Ishikawa (cell line): ENCODE data around the gene EVA1A.

ENCODE experiments used
- CEBPB ChIP-seq: IDR thresholded peaks from 2 replicates; pipeline ENCODE4 v1.6.1; 2012
- CREB1 ChIP-seq: IDR thresholded peaks from 2 replicates; pipeline ENCODE4 v1.6.1; 2012; ENCODE audit warnings: low read depth
- EGR1 ChIP-seq: IDR thresholded peaks from 2 replicates; pipeline ENCODE4 v1.6.1; 2012
- EP300 ChIP-seq: IDR thresholded peaks from 2 replicates; pipeline ENCODE4 v1.6.1; 2012; ENCODE audit warnings: borderline replicate concordance
- FOXM1 ChIP-seq: IDR thresholded peaks from 2 replicates; pipeline ENCODE4 v1.6.1; 2012; ENCODE audit warnings: low read depth, borderline replicate concordance
- NFIC ChIP-seq: IDR thresholded peaks from 2 replicates; pipeline ENCODE4 v1.6.1; 2012
- RAD21 ChIP-seq: IDR thresholded peaks from 2 replicates; pipeline ENCODE4 v1.6.1; 2012; ENCODE audit warnings: low read depth
- TAF1 ChIP-seq: IDR thresholded peaks from 2 replicates; pipeline ENCODE4 v1.6.1; 2012; ENCODE audit warnings: low read depth, mild to moderate bottlenecking
- TCF12 ChIP-seq: IDR thresholded peaks from 2 replicates; pipeline ENCODE4 v1.6.1; 2012; ENCODE audit warnings: low read depth
- TEAD4 ChIP-seq: IDR thresholded peaks from 2 replicates; pipeline ENCODE4 v1.6.1; 2012
- YY1 ChIP-seq: IDR thresholded peaks from 2 replicates; pipeline ENCODE4 v1.6.1; 2012; ENCODE audit warnings: low read depth
- ZBTB7A ChIP-seq: IDR thresholded peaks from 2 replicates; pipeline ENCODE4 v1.6.1; 2012; ENCODE audit warnings: low read depth
- TF ChIP-seq, protein P1 (sequence below): IDR thresholded peaks from 2 replicates; pipeline ENCODE4 v1.6.1; 2012
- TF ChIP-seq, protein P2 (sequence below): IDR thresholded peaks from 2 replicates; pipeline ENCODE4 v1.6.1; 2012; ENCODE audit warnings: low read depth, mild to moderate bottlenecking
- TF ChIP-seq, protein P3 (sequence below): IDR thresholded peaks from 2 replicates; pipeline ENCODE4 v1.6.1; 2012

The EVA1A gene

DNA sequence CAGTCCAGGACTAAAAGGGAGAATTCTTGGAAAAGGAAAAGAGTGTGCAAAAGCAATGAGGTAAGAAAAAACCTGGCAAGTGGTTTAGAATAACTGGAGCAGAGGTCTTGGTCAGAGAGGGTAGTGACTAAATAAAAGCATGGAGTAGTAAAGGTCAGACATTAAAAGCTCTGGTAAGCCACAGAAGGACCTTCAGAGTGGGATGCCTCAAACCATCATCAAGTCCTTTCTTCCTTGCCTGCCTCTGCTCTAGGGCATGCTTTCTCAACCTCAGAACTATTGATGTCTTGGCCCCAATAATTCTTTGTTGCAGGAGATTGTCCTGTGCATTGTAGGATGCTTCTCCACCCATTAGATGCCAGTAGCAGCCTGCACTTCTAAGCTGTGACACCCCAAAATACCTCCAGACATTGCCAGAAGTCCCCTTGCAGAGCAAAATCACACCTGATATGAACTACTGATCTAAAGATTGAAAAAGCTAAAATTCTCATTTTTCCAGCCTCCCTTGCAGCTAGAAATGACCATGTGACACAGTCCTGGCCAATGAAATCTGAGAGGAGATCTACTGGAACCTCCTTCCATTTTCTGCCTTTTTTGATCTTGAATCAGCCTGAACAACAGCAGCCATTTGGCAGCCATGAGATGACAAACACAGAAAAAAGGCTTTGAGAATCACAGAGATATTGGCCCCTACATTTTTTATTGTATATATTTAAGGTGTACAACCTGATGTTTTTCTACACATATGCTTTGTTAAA is 48.1 kb downstream of the EVA1A start:
- TF ChIP-seq RAD21: no peak
- TF ChIP-seq, protein P1, sequence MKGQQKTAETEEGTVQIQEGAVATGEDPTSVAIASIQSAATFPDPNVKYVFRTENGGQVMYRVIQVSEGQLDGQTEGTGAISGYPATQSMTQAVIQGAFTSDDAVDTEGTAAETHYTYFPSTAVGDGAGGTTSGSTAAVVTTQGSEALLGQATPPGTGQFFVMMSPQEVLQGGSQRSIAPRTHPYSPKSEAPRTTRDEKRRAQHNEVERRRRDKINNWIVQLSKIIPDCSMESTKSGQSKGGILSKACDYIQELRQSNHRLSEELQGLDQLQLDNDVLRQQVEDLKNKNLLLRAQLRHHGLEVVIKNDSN: peak; percentile 37; the same call in 1 of the 2 replicates

DNA sequence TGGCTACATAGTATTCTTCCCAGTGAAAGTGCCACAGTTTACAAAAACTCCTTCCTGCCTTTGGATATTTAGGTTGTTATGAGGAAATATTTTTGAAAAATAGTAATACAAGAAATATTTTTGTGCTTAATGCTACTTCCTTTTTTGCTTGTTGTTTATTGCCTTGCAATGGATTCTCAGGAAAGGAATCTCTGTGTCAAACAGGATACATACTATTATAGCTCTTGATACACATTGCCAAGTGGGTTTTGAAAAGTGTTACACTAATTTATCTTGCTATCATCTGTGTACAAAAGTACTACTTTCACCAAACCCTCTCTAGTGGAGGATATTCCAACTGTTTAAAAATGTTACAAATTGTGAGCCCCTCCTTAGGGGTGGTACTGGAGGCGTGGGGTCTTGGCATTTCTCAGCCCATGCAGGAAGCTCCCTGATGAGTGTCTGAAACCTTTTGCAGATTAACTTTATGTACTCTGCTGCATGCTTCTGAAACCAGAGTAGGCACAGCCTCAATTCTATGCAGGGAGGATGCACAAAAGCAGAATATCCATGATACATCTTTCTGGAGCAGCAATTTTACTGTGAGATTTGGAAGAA is 54.5 kb downstream of the EVA1A start:
- no peak for TF ChIP-seq TCF12
- TF ChIP-seq EP300: no peak
- TF ChIP-seq TEAD4: no peak
- no peak for TF ChIP-seq ZBTB7A
- TF ChIP-seq, protein P1: no peak
- no peak for TF ChIP-seq TAF1
- no peak for TF ChIP-seq EGR1
- TF ChIP-seq, protein P2, sequence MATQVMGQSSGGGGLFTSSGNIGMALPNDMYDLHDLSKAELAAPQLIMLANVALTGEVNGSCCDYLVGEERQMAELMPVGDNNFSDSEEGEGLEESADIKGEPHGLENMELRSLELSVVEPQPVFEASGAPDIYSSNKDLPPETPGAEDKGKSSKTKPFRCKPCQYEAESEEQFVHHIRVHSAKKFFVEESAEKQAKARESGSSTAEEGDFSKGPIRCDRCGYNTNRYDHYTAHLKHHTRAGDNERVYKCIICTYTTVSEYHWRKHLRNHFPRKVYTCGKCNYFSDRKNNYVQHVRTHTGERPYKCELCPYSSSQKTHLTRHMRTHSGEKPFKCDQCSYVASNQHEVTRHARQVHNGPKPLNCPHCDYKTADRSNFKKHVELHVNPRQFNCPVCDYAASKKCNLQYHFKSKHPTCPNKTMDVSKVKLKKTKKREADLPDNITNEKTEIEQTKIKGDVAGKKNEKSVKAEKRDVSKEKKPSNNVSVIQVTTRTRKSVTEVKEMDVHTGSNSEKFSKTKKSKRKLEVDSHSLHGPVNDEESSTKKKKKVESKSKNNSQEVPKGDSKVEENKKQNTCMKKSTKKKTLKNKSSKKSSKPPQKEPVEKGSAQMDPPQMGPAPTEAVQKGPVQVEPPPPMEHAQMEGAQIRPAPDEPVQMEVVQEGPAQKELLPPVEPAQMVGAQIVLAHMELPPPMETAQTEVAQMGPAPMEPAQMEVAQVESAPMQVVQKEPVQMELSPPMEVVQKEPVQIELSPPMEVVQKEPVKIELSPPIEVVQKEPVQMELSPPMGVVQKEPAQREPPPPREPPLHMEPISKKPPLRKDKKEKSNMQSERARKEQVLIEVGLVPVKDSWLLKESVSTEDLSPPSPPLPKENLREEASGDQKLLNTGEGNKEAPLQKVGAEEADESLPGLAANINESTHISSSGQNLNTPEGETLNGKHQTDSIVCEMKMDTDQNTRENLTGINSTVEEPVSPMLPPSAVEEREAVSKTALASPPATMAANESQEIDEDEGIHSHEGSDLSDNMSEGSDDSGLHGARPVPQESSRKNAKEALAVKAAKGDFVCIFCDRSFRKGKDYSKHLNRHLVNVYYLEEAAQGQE: no peak
- TF ChIP-seq CREB1: no peak
- no peak for TF ChIP-seq FOXM1
- no peak for TF ChIP-seq YY1
- no peak for TF ChIP-seq CEBPB
- no peak for TF ChIP-seq RAD21
- no peak for TF ChIP-seq NFIC

DNA sequence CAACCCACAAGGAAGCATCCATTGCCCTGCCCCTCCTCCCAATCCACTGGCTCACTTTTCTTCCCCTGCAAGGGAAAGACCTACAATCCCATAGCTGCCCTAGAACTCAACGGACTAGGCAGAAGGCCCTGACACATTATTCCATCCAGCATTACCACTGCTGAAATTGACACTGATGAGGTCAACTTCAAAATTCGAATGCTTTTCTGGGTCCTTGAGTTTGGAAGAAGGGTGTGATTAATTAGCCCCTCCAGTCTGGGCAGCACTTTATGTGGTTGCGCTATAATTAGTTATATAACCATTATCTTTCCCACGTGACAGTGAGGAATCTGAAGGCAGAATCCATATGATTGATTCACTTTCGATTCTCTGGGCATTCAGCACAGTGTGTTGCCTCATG is 55.7 kb downstream of the EVA1A start:
- TF ChIP-seq, protein P1: no peak
- TF ChIP-seq CEBPB (no peak), EGR1 (no peak), FOXM1 (no peak), NFIC (no peak), TEAD4 (no peak), EP300 (no peak), TAF1 (no peak), RAD21 (no peak), TCF12 (no peak), CREB1 (no peak), ZBTB7A (no peak), YY1 (no peak)
- TF ChIP-seq, protein P2: no peak
- TF ChIP-seq, protein P3, sequence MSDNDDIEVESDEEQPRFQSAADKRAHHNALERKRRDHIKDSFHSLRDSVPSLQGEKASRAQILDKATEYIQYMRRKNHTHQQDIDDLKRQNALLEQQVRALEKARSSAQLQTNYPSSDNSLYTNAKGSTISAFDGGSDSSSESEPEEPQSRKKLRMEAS: no peak

DNA sequence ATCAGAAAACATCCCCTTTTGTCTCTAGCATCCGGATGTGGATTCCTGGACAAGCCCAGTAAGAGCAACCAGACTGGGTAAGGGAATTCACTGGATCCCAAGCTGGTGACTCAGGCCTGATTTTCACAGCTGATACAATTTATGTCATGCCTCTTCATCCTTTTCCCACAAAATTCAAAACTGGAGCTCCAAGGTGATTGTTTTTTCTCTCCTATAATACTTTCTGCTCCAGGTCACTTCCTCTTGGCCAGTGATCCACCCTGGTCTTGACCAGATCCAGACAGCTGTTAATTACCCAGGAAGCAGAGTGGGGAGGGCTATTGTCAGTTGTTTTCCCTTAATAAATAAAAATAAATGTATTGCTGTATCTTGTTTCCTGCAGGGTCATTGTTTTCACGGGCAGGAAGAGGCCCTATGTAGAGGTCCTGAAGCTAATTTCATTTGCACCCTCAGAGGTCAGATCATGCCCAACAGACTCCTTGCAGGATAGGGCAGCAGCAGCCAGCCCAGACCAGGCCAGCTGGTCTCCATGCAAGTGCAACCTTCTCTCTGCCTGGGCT is 57.6 kb downstream of the EVA1A start:
- TF ChIP-seq, protein P2: no peak
- no peak for TF ChIP-seq TCF12
- TF ChIP-seq NFIC: no peak
- no peak for TF ChIP-seq TAF1
- no peak for TF ChIP-seq EP300
- TF ChIP-seq, protein P1: no peak
- TF ChIP-seq TEAD4: no peak
- TF ChIP-seq CEBPB: no peak
- TF ChIP-seq ZBTB7A: no peak
- no peak for TF ChIP-seq CREB1
